GM13976 (cell line): Measurements from ENCODE around the gene DOK7.

Experiments used
- DNase-seq: peaks from one replicate; pipeline ENCODE4 v3.0.0; 2012; ENCODE audit warnings: low spot score
- in situ Hi-C: fragments of 300-500 bp; cut with MboI; formaldehyde crosslinking; loops from one replicate; pipeline ENCODE4 v1.12.0; 2022; ENCODE audit warnings: low sequenced_read_pairs, mixed read lengths, inconsistent platforms; ENCODE audit not compliant: unreplicated experiment
- TF ChIP-seq, protein P1 (sequence below): IDR thresholded peaks from 2 replicates; pipeline ENCODE4 v1.5.1; 2012; ENCODE audit warnings: borderline replicate concordance, mild to moderate bottlenecking; ENCODE audit not compliant: insufficient read depth; ENCODE audit errors: extremely low read depth, missing control alignments, control extremely low read depth

Gene DOK7

DNA sequence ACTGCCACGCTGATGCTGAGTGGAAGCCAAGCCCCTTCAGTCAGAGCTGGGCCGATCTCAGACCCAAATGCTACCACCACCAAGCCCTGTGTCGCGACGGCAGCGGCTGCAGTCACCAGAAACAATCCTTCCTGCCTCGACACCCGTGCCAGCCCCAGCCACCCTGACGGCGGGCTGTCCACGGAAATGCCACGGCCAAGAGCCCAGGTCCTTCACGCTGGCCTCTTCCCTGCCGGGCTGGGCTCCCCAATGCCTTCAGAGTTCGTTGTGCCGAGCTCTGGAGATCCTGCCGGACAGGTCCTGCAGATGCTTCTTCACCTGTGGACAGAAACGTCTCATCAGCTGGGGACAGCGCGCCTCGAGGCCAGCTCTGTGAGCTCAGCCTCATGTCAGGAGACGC lies 49.6 kb downstream of the DOK7 start:
- DNase-seq: no peak
- TF ChIP-seq, protein P1, sequence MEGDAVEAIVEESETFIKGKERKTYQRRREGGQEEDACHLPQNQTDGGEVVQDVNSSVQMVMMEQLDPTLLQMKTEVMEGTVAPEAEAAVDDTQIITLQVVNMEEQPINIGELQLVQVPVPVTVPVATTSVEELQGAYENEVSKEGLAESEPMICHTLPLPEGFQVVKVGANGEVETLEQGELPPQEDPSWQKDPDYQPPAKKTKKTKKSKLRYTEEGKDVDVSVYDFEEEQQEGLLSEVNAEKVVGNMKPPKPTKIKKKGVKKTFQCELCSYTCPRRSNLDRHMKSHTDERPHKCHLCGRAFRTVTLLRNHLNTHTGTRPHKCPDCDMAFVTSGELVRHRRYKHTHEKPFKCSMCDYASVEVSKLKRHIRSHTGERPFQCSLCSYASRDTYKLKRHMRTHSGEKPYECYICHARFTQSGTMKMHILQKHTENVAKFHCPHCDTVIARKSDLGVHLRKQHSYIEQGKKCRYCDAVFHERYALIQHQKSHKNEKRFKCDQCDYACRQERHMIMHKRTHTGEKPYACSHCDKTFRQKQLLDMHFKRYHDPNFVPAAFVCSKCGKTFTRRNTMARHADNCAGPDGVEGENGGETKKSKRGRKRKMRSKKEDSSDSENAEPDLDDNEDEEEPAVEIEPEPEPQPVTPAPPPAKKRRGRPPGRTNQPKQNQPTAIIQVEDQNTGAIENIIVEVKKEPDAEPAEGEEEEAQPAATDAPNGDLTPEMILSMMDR: no peak
- in situ Hi-C loops: no loop called here

DNA sequence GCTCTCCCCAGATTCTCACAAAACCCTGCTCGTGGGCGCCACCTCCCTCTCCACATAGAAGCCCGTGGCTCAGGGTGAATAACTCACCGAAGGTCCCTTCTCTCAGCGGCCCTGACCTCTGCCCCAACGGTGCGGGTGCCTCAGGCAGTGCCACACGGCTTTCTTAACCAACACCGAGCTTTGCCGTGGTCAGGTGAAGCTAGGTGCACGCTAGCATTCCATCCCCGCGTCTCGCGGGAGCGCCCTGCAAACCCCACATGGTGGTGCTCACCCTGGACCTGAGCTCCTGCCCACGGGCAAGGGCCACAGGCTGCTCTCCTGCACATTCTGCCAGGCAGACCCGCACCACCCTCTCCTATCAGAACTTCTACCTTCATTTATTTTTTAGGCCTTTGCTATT lies 50.7 kb downstream of the DOK7 start:
- TF ChIP-seq, protein P1: no peak
- no peak for DNase-seq
- in situ Hi-C loops: no loop called here

DNA sequence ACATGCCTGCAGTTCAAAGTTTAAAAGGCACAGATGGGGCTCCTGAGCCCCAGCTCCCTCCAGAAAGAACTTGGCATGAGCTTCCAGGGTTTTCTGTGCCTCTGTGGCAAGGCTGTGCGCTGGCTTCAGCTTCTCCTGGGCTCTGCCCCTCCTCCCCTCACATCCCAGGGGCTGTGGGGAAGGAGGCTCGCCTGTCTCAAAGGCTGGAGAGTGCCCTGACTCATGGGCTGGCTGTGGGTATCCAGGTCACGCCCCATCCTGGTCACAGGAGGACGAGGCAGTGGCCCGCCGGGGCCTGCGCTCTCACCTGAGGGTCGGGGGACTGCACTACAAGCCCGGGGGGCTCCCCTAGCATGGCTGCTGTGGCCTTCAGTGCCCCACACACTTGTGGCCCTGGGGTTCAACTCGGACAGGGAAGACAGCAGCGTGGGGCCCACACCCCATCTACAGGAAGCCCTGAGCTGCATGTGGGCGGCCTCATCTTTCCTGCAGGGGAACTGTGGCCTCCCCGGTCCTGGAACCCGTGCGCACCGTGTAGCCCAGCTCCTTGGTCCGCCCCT lies 51.2 kb downstream of the DOK7 start:
- TF ChIP-seq, protein P1: no peak
- DNase-seq: no peak
- in situ Hi-C loops: no loop called here

DNA sequence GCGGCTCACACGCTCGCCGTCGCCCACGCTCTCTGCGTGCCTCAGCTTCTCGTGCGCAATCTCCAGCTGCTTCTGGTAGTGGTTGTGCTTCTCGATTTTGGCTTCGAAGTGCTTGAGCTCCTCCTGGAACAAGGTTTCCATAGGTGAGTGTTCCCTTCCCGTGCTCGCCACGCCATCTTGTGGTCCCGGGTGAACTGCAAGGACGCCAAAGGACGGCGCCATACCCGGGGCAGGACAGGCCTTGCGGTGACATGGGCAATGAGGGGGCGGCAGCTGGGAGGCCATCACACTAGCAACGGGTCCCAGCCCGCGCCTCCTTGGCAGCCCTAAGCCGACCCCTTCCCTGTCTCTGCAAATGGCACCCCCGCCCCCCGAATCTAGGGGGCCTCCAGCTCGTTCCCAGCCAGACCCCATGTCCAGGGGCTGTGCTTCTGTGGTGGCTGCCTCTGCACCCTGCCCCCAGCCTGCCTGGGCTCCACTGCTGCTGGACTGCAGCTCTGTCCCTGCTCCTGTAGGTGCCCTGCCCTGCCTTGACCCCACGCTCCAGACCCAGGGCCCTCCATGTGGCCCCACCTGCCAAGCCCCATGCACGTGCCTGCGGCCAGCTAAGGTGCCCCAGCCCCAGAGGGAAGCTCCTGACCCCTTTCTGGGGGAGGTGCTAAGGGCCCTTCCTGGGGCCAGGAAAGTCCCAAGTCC lies 51.8 kb downstream of the DOK7 start:
- TF ChIP-seq, protein P1: no peak
- DNase-seq: no peak
- in situ Hi-C loops: no loop called here

DNA sequence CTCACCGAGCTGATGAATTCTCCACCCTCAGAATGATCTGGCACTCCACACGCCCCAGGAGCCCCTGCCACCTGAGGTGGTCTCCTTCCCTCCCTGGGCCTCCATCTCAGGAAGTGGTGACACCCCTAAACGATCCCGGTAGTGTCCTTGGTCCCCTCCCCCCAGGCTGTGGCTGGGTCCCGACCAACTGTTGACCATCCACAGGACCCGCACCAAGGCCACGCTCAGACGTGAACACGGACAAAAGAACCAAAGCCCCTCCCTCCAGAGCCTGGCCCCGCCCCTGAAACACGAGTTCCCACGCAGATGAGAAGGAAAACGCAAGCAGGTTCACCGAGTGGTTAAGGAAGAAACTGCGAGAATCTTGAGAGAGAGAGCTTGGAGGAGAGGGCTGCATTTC lies 52.5 kb downstream of the DOK7 start:
- TF ChIP-seq, protein P1: no peak
- DNase-seq: no peak
- in situ Hi-C loops: no loop called here

DNA sequence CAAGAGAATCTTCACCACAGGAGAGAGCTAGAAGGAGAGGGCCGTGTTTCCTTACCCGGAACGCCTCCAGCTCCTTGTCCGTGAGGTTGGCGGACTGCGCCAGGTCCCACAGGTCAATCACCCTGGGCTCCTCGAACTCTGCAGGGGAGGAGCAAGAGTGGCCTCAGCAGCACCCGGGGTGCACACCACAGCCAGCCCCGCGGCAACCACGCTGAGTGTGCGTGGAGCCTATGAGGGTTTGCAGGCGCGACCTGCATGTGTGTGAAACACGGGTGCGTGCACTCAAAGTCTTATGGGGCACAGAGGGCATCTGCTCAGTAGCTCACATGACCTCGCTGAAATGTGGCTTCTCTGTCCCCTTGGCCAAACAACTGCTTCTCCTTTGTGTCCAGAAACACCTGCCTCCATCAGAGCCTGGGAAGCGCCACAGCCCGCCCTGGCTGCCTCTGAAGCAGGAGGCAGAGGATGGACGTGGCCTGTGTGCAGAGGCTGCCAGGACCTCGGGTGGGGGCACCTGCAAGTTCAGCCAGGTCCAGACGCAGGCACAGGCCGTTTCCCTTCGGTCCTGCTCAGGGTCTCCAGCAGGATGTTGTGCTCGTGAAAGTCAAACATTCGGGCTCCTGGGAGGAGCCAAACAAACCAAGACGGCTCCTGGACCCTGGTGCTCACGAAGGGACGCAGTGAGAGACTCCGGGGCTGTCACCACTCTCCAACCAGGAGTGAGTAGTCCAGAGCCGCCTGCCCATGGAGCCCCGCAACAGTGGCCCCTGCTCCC lies 53.1 kb downstream of the DOK7 start:
- in situ Hi-C loops: no loop called here
- TF ChIP-seq, protein P1: no peak
- no peak for DNase-seq
